Measurements from ENCODE around the gene GRAMD1A.

The GRAMD1A gene

GRCh38 chr19:35039881-35040825, 40.0 kb downstream of the GRAMD1A start:
- peak overlapping the region; percentile 99 for H3K27ac ChIP-seq
- TF ChIP-seq CTCF (conservative IDR thresholded peaks at IDR 0.05) = no peak
- TF ChIP-seq ZFX (IDR thresholded peaks at IDR 0.05) = no peak

GRCh38 chr19:35040826-35041547, 40.9 kb downstream of the GRAMD1A start:
- TF ChIP-seq CTCF (conservative IDR thresholded peaks at IDR 0.05) = no peak
- no peak for TF ChIP-seq ZFX (IDR thresholded peaks at IDR 0.05)
- H3K27ac ChIP-seq = peak overlapping the region; percentile 99

GRCh38 chr19:35041548-35042055, 41.5 kb downstream of the GRAMD1A start, which contains the start of gene HPN:
TSS of gene HPN (plus strand) at chr19:35041721. CDS start at chr19:35042507, 786 bp downstream.
- peak within 1 kb of the TSS; percentile 99 for H3K27ac ChIP-seq
- TF ChIP-seq ZFX (IDR thresholded peaks at IDR 0.05) = peak; percentile 86; the same call in 1 of the 2 replicates
- no peak for TF ChIP-seq CTCF (conservative IDR thresholded peaks at IDR 0.05)

- TF ChIP-seq CTCF (conservative IDR thresholded peaks at IDR 0.05) (no peak), ZFX (IDR thresholded peaks at IDR 0.05) (no peak)
- peak overlapping the region; percentile 99 for H3K27ac ChIP-seq
Measured at GRCh38 chr19:35042056-35042730, 42.1 kb downstream of the GRAMD1A start.

- no peak for TF ChIP-seq ZFX (IDR thresholded peaks at IDR 0.05)
- H3K27ac ChIP-seq = peak overlapping the region; percentile 99
Measured at GRCh38 chr19:35042954-35043604, 43.0 kb downstream of the GRAMD1A start.

GRCh38 chr19:35043906-35044305, 43.8 kb downstream of the GRAMD1A start:
- no peak for TF ChIP-seq ZFX (IDR thresholded peaks at IDR 0.05)
- TF ChIP-seq CTCF (conservative IDR thresholded peaks at IDR 0.05) = no peak
- H3K27ac ChIP-seq = peak overlapping the region; percentile 99
